ENCODE data around the gene SLC44A4.
"Not testable (repeated sequence)": the region's sequence is repeated elsewhere in the genome, so short reads cannot be mapped to it uniquely, and the experiment has no call there.

SLC44A4 gene

DNA sequence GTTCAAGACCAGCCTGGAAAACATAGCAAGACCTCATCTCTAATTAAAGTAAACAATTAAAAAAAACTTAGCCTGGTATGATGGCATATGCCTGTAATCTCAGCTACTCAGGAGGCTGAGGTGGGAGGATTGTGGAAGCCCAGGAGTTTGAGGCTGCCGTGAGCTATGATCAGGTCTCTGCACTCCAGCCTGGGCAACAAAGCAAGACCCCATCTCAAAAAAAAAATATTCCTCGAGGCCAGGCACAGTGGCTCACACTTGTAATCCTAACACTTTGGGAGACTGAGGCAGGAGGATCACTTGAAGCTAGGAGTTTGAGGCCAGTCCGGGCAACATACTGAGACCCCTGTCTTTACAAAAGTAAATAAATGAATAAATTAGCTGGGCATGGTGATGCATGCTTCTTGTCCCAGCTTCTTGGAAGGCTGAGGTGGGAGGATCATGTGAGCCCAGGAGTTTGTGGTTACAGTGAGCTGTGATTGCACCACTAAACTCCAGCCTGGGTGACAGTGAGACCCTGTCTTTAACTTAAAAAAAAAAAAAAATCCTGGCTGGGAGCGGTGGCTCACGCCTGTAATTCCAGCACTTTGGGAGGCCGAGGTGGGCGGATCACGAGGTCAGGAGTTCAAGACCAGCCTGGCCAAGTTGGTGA, 39.4 kb upstream of the SLC44A4 start:
- H3K27ac ChIP-seq: 0 out of 2 replicates have a peak overlapping the region, but pooled peaks have one; percentile 0
- TF ChIP-seq, protein P1, sequence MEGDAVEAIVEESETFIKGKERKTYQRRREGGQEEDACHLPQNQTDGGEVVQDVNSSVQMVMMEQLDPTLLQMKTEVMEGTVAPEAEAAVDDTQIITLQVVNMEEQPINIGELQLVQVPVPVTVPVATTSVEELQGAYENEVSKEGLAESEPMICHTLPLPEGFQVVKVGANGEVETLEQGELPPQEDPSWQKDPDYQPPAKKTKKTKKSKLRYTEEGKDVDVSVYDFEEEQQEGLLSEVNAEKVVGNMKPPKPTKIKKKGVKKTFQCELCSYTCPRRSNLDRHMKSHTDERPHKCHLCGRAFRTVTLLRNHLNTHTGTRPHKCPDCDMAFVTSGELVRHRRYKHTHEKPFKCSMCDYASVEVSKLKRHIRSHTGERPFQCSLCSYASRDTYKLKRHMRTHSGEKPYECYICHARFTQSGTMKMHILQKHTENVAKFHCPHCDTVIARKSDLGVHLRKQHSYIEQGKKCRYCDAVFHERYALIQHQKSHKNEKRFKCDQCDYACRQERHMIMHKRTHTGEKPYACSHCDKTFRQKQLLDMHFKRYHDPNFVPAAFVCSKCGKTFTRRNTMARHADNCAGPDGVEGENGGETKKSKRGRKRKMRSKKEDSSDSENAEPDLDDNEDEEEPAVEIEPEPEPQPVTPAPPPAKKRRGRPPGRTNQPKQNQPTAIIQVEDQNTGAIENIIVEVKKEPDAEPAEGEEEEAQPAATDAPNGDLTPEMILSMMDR (conservative IDR thresholded peaks at IDR 0.05): no peak
- TF ChIP-seq ZFX (IDR thresholded peaks at IDR 0.05): no peak

DNA sequence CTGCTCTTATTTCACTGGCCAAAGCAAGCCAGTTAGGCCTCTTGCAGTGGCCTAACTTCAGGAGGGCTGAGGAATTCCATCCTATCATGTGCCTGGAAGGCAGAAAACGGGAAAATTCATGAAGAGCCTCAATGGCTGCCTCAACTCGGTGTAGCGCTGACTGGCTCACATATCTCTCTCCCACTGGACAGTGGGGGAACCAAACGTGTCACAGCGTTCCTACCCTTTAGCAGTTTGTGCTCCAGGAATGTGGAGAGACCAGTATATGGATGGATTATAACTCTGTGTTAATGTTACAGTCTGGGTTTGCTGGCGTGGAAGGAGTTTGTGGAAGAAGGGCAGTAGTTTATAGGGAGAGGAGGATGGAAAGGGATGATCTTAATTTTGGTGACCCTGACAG, 37.0 kb upstream of the SLC44A4 start:
- no peak for TF ChIP-seq ZFX (IDR thresholded peaks at IDR 0.05)
- TF ChIP-seq, protein P1 (conservative IDR thresholded peaks at IDR 0.05): no peak
- H3K27ac ChIP-seq: no peak overlapping the region

DNA sequence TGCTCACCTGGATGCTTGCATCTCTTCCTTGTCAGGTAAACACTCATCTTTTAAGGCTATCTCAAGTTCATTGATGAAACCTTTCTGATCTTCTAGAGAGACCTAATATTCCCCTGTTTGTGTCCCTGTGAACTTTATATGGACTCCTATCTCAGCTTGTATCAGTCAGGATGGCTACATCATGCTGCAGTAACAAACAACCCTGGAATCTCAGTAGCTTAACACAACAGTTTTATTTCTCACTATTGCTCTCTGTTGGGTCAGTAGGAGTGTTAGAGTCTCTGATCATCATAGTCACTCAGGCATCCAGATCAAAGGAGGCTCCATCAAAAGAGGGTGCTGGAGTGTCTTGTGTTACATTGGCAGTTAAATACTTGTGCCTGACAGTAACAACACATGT, 36.6 kb upstream of the SLC44A4 start:
- TF ChIP-seq, protein P1 (conservative IDR thresholded peaks at IDR 0.05): no peak; the same call in 1 of the 2 replicates
- TF ChIP-seq ZFX (IDR thresholded peaks at IDR 0.05): no peak
- no peak overlapping the region for H3K27ac ChIP-seq

DNA sequence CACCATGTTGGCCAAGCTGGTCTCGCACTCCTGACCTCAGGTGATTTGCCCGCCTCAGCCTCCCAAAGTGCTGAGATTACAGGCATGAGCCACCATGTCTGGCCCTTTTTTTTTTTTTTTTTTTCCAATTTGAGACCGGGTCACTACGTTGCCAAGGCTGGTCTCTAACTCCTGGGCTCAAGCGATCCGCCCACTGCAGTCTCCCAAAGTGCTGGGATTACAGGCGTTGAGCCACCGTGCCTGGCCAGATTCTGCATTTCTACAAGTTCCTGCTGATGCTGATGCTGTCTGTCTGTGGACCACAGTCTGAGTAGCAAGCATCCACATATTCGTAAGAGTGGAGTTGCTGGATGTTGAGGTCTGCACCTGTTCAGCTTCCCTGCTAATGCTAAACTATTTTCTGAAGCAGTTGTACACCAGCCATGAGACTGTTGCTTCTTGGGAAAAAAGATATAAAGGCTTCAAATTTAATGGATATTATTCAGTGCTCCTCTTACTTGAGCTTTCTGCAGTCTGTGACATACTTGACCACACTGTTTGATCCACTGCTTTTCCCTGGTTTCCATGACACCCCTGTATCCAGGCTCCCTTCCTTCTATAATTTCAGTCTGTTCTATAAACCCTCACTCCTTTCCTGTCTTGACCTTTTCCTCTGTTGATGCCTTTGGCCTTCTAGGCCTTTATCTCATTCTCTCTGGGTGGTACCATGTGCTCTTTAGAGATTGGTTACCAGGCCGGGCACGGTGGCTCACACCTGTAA, 33.2 kb upstream of the SLC44A4 start:
- H3K27ac ChIP-seq: no peak overlapping the region
- TF ChIP-seq ZFX (IDR thresholded peaks at IDR 0.05): no peak
- TF ChIP-seq, protein P1 (conservative IDR thresholded peaks at IDR 0.05): no peak

DNA sequence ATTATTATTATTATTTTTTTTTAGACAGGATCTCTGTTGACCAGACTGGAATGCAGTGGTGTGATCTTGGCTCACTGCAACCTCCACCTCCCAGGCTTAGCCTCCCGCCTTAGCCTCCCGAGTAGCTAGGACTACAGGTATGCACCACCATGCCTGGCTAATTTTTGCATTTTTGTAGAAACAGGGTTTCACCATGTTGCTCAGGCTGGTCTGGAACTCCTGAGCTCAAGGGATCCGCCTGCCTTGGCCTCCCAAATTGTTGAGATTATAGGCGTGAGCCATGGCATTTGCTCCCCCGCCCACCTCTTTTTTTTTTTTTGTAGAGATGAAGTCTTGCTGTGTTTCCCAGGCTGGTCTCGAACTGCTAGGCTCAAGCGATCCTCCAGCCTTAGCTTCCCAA, 30.5 kb upstream of the SLC44A4 start:
- not testable (repeated sequence) for H3K27ac ChIP-seq

DNA sequence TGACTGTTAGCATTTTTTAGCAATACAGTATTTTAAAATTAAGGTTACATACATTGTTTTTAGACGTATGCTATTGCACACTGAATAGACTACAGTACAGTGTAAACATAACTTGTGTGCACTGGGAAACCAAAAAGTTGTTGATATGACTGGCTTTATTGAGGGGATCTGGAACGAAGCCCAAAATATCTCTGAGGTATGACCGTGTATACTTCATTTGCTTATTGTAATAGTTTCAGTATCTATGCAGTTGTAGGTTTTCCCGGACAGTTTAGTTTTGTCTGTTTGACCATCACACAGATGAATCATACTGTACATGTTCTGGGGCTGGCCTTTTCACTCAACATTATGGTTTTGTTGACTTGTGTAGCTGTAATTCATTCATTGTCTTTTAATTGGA, 30.0 kb upstream of the SLC44A4 start:
- TF ChIP-seq, protein P1 (conservative IDR thresholded peaks at IDR 0.05): no peak
- TF ChIP-seq ZFX (IDR thresholded peaks at IDR 0.05): no peak

DNA sequence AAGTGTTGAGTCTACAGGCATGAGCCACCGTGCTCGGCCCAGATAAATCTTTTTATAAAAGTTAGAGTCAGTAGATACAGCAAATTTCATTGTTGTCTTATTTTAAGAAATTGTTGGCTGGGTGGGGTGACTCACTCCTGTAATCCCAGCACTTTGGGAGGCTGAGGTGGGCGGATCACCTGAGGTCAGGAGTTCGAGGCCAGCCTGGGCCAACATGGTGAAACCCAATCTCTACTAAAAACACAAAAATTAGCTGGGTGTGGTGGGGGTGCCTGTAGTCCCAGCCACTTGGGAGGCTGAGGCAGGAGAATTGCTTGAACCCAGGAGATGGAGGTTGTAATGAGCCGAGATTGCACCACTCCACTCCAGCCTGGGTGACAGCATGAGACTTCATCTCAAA, 29.5 kb upstream of the SLC44A4 start:
- H3K27ac ChIP-seq: not testable (repeated sequence)

More for the DNA sequence above, 30.0 kb upstream of the SLC44A4 start:
- H3K27ac ChIP-seq: no peak overlapping the region

DNA sequence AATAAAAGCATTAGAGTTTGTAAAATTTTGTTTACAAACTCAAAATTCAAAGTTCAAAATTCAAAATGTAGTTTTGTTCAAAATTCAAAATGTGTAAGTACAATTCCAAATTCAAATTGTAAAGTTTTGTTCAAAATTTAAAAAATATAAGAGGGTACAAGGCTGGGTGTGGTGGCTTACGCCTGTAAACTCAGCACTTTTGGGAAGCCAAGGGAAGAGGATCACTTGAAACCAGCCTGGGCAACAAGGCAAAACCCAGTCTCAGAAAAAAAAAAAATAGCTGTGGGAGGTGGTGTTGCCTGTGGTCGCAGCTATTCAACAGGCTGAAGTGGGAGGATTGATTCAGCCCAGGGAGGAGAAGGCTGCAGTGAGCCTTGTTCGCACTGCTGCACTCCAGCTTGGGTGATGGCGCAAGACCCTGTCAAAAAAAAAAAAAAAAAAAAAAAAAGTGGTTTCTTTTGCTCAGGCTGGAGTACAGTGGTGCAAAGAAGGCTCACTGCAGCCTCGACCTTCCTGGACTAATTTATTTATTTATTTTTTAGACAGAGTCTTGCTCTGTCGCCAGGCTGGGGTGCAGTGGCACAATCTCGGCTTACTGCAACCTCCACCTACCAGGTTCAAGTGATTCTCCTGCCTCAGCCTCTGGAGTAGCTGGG, 28.5 kb upstream of the SLC44A4 start:
- TF ChIP-seq ZFX (IDR thresholded peaks at IDR 0.05): no peak
- TF ChIP-seq, protein P1 (conservative IDR thresholded peaks at IDR 0.05): no peak
- H3K27ac ChIP-seq: no peak overlapping the region

DNA sequence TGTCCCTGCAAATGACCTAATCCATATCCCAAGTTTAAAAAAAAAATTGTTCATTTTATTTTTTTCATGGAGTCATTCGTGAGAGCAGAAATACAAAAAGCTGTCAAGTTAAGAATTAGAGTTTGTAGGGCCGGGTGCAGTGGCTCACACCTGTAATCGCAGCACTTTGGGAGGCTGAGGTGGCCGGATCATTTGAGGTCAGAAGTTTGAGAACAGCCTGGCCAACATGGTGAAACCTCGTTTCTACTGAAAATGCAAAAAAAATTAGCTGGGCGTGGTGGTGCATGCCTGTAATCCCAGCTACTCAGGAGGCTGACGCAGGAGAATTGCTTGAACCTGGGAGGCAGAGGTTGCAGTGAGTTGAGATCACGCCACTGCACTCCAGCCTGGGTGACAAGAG, 27.9 kb upstream of the SLC44A4 start:
- H3K27ac ChIP-seq: not testable (repeated sequence)
